GM12878 (cell line): ENCODE data around the gene MYO1D. TPM values are rescaled to one million over a fixed set of nuclear protein-coding genes. Genes with fewer than 3 reads are reported as not detected.

Experiments
- ATAC-seq: fragments of 200-7000 bp; cut with Tn5 transposase; 3 replicates; pipeline ENCODE4 v1.9.1; 2020; ENCODE audit warnings: mild to moderate bottlenecking, moderate library complexity
- BruUV-seq: library from RNA; stranded (reverse); fragments of 400-500 nt; replicated peaks from 2 replicates; lab custom pipeline; 2021; lab: Mats Ljungman, UMichigan
- CTCF ChIA-PET: fragments of 300-600 bp; sonication (Branson Sonifier 250); formaldehyde crosslinking; extraction: SDS; loops from one replicate; lab custom pipeline; 2021; ENCODE audit warnings: inconsistent platforms; lab: Yijun Ruan, JAX
- POLR2A ChIA-PET: fragments of 350-600 bp; formaldehyde crosslinking; extraction: SDS; loops from one replicate; lab custom pipeline; 2021; ENCODE audit warnings: inconsistent platforms; lab: Charles Lee
- RAD21 ChIA-PET: fragments of 300-600 bp; sonication (Branson Sonifier 250); formaldehyde crosslinking; loops from one replicate; lab custom pipeline; 2023; ENCODE audit warnings: antibody characterized with exemption; ENCODE audit not compliant: unreplicated experiment; lab: Charles Lee
- SMC1A ChIA-PET: fragments of 300-600 bp; sonication (Branson Sonifier 250); formaldehyde crosslinking; loops from one replicate; lab custom pipeline; 2023; ENCODE audit not compliant: unreplicated experiment, uncharacterized antibody; lab: Charles Lee
- DNase-seq: peaks from one replicate; pipeline ENCODE4 v3.0.0-alpha.2; 2011; ENCODE audit warnings: low read depth, low spot score
- FAIRE-seq: peaks from 3 replicates; lab custom pipeline; 2011; peaks lifted over from hg19 to GRCh38; lab: Jason Lieb, UNC
- H2AFZ ChIP-seq: 2 replicates; pipeline ENCODE4 v1.6.0; 2011; ENCODE audit warnings: low read depth, low read length, control low read depth; ENCODE audit not compliant: control insufficient read depth
- H3K27ac ChIP-seq: 2 replicates; pipeline ENCODE4 v1.5.1; 2011; ENCODE audit warnings: control low read depth; ENCODE audit not compliant: control insufficient read depth, insufficient read depth
- H3K27me3 ChIP-seq, 2 experiments: replicated peaks in 1 of 2; 2 replicates each; pipeline versions ENCODE4 v1.6.0 to v1.6.1; 2011; ENCODE audit warnings: low read length in 1 of 2; ENCODE audit not compliant: control insufficient read depth in 2 of 2, insufficient read depth in 2 of 2
- H3K36me3 ChIP-seq, 2 experiments: 2 replicates each; pipeline ENCODE4 v1.5.1; 2011; ENCODE audit warnings: low read length in 1 of 2; ENCODE audit not compliant: control insufficient read depth in 2 of 2, insufficient read depth in 2 of 2
- H3K4me1 ChIP-seq: 2 replicates; pipeline ENCODE4 v1.6.1; 2011; ENCODE audit warnings: mild to moderate bottlenecking, low read length, moderate library complexity, mixed read lengths; ENCODE audit not compliant: control insufficient read depth, insufficient read depth
- H3K4me2 ChIP-seq: 2 replicates; pipeline ENCODE4 v1.6.0; 2011; ENCODE audit warnings: control low read depth; ENCODE audit not compliant: control insufficient read depth, insufficient read depth
- H3K4me3 ChIP-seq: fragments of 200-600 bp; sonication (generic); 2 replicates; pipeline ENCODE4 v1.5.1; 2016
- H3K79me2 ChIP-seq: 2 replicates; pipeline ENCODE4 v1.6.0; 2011; ENCODE audit warnings: low read length; ENCODE audit not compliant: control insufficient read depth, insufficient read depth
- H3K9ac ChIP-seq: 2 replicates; pipeline ENCODE4 v1.8.0; 2011; ENCODE audit warnings: low read length, control low read depth, mixed read lengths; ENCODE audit not compliant: control insufficient read depth, insufficient read depth
- H3K9me3 ChIP-seq: replicated peaks from 3 replicates; pipeline ENCODE4 v1.5.1; 2011; ENCODE audit warnings: mild to moderate bottlenecking, low read length; ENCODE audit not compliant: control insufficient read depth, insufficient read depth
- H4K20me1 ChIP-seq: 2 replicates; pipeline ENCODE4 v1.6.0; 2011; ENCODE audit not compliant: control insufficient read depth, insufficient read depth
- BCL11A ChIP-seq: IDR thresholded peaks from 2 replicates; pipeline ENCODE4 v1.6.1; 2011; ENCODE audit warnings: low read depth, low read length
- BMI1 ChIP-seq: fragments of 450-650 bp; IDR thresholded peaks from 2 replicates; pipeline ENCODE4 v1.6.1; 2016; ENCODE audit warnings: mild to moderate bottlenecking, moderate library complexity, borderline replicate concordance
- CBX3 ChIP-seq: fragments of 200-600 bp; sonication (generic); IDR thresholded peaks from 2 replicates; pipeline ENCODE4 v1.6.1; 2016; ENCODE audit warnings: low read depth, borderline replicate concordance
- CBX5 ChIP-seq: sonication (generic); IDR thresholded peaks from 2 replicates; pipeline ENCODE4 v1.6.1; 2016; ENCODE audit warnings: low read depth, moderate library complexity, mild to moderate bottlenecking, inconsistent platforms
- EP300 ChIP-seq, 2 experiments: fragments of 150-350 bp in 1 of 2; IDR thresholded peaks; 2 replicates each; pipeline ENCODE4 v1.6.1; 2011 to 2012; ENCODE audit warnings: low read depth in 2 of 2, low read length in 2 of 2, borderline replicate concordance in 1 of 2, improper control_type of control experiment in 1 of 2, inconsistent platforms in 1 of 2; ENCODE audit not compliant: control insufficient read depth in 1 of 2
- FOS ChIP-seq: IDR thresholded peaks from 3 replicates; pipeline ENCODE4 v1.6.1; 2011; ENCODE audit warnings: borderline replicate concordance; ENCODE audit not compliant: insufficient read length; ENCODE audit errors: extremely low read depth
- FOXM1 ChIP-seq: IDR thresholded peaks from 2 replicates; pipeline ENCODE4 v1.6.1; 2012; ENCODE audit warnings: low read depth, mild to moderate bottlenecking, inconsistent platforms, low read length, moderate library complexity
- IKZF1 ChIP-seq: fragments of 450-650 bp; conservative IDR thresholded peaks from 2 replicates; pipeline ENCODE4 v1.6.1; 2017; ENCODE audit warnings: antibody characterized with exemption, mild to moderate bottlenecking
- JUNB ChIP-seq: IDR thresholded peaks from 2 replicates; pipeline ENCODE4 v1.6.1; 2016; ENCODE audit warnings: antibody characterized with exemption, mild to moderate bottlenecking
- LARP7 ChIP-seq: fragments of 450-650 bp; IDR thresholded peaks from 2 replicates; pipeline ENCODE4 v1.6.1; 2017; ENCODE audit warnings: mild to moderate bottlenecking
- POLR2AphosphoS5 ChIP-seq: IDR thresholded peaks from 2 replicates; pipeline ENCODE4 v1.6.1; 2011; ENCODE audit warnings: mild to moderate bottlenecking, low read length, inconsistent platforms
- RCOR1 ChIP-seq: conservative IDR thresholded peaks from 2 replicates; pipeline ENCODE4 v1.6.1; 2012; ENCODE audit warnings: low read depth, low read length, improper control_type of control experiment
- SKIL ChIP-seq: fragments of 450-650 bp; IDR thresholded peaks from 2 replicates; pipeline ENCODE4 v1.6.1; 2017; ENCODE audit warnings: mild to moderate bottlenecking, low read depth, inconsistent platforms; ENCODE audit not compliant: poor library complexity, severe bottlenecking
- SMAD5 ChIP-seq: IDR thresholded peaks from 2 replicates; pipeline ENCODE4 v1.6.1; 2016; ENCODE audit warnings: antibody characterized with exemption, low read depth
- USF2 ChIP-seq: IDR thresholded peaks from 2 replicates; pipeline ENCODE4 v1.6.1; 2011; ENCODE audit warnings: low read depth, low read length, improper control_type of control experiment, borderline replicate concordance
- YBX1 ChIP-seq: fragments of 450-650 bp; IDR thresholded peaks from 2 replicates; pipeline ENCODE4 v1.6.1; 2016; ENCODE audit warnings: antibody characterized with exemption
- ZNF622 ChIP-seq: fragments of 450-650 bp; IDR thresholded peaks from 2 replicates; pipeline ENCODE4 v1.6.1; 2017; ENCODE audit warnings: mild to moderate bottlenecking, inconsistent platforms
- ZSCAN29 ChIP-seq: fragments of 450-650 bp; IDR thresholded peaks from 2 replicates; pipeline ENCODE4 v1.6.1; 2017; ENCODE audit warnings: mild to moderate bottlenecking, moderate library complexity
- WGBS: methylation state at CpG from one replicate; pipeline ENCODE4 v1.1.6; 2016; ENCODE audit warnings: low lambda C conversion rate; ENCODE audit not compliant: insufficient replicate concordance, insufficient coverage; ENCODE audit errors: missing lambda C conversion rate; 5-methylcytosine and 5-hydroxymethylcytosine counted together
- in situ Hi-C: fragments of 300-500 bp; cut with MboI; formaldehyde crosslinking; loops from 9 replicates; pipeline ENCODE4 v1.14.3; 2018; ENCODE audit warnings: mixed read lengths
- intact Hi-C: fragments of 100-400 bp; cut with micrococcal nuclease; formaldehyde crosslinking; loops from one replicate; pipeline ENCODE4 v1.14.2; 2022; ENCODE audit not compliant: unreplicated experiment
- polyA plus RNA-seq, 11 experiments: library from polyadenylated mRNA; depleted of rRNA in 4 of 11; unstranded in 6 of 11; stranded (reverse) in 5 of 11; fragments of >200 nt; fragmentation: Nextera tagmentation in 4 of 11; fragmentation: Illumina TruSeq in 1 of 11; extraction: Ambion mirVana in 4 of 11; extraction: Trizol in 1 of 11; gene quantifications; 1 replicate in 1 of 11; 2 replicates in 10 of 11; pipeline versions ENCODE4 v1.2.1 to v1.2.3, GENCODE V29; 2011 to 2016; ENCODE audit warnings: inconsistent platforms in 2 of 11, missing spikeins in 2 of 11, low read depth in 1 of 11
- total RNA-seq, 4 experiments: library from RNA; depleted of rRNA in 3 of 4; stranded (reverse); fragments of >200 nt in 3 of 4; fragmentation: Illumina TruSeq in 1 of 4; extraction: Trizol in 1 of 4; gene quantifications; 2 replicates each; pipeline versions ENCODE4 v1.2.1 to v1.2.3, GENCODE V29; 2013 to 2021

Gene MYO1D
- total and polyA plus RNA-seq, 10 of the 15 experiments (the other 5 are each of a cell fraction or from before 2014, with no cell fraction given) = 1.8 to 37.7 (median 25.4) TPM

- TF ChIP-seq JUNB (no peak), FOXM1 (no peak), SKIL (no peak), ZSCAN29 (no peak), BCL11A (no peak), LARP7 (no peak), EP300 (IDR thresholded peaks at IDR 0.05; ENCODE audit: borderline replicate concordance in 1 of 2, control insufficient read depth in 1 of 2, low read depth in 2 of 2, low read length in 2 of 2) (no peak), YBX1 (no peak), POLR2AphosphoS5 (no peak), USF2 (no peak), IKZF1 (no peak), FOS (no peak), RCOR1 (no peak), BMI1 (no peak), CBX5 (no peak), CBX3 (no peak), SMAD5 (no peak), ZNF622 (no peak)
- TF ChIP-seq, all 136 proteins: peak for 0
- ATAC-seq (no peak), DNase-seq (no peak), FAIRE-seq (no peak)
- in situ Hi-C loops (no loop called here), intact Hi-C loops (loop anchor here (5.0 kb wide), 1 partner anchor 36 kb away; no protein-coding TSS in a partner anchor)
- no peak overlapping the region for H2AFZ ChIP-seq
- no peaks in the 10 kb centered on the region for H3K9me3 ChIP-seq
- ChIA-PET POLR2A (interaction anchor here (0.6 to 2.4 kb wide), 6 partner anchors 10 to 419 kb away, joined by 4 to 20 read pairs (median 6); partner anchors contain the start of genes MYO1D and PSMD11), RAD21 (interaction anchor here (1.1 to 7.0 kb wide), 4 partner anchors 8 to 34 kb away, joined by 3 to 46 read pairs (median 10); partner anchors contain the start of gene MYO1D), SMC1A (interaction anchor here (1.1 to 12.8 kb wide), 5 partner anchors 12 to 63 kb away, joined by 3 to 127 read pairs (median 5); partner anchors contain the start of gene MYO1D), CTCF (interaction anchor here (2.7 to 10.7 kb wide), 2 partner anchors 12 to 28 kb away, joined by 7 to 112 read pairs; partner anchors contain the start of gene MYO1D)
- no peak overlapping the region for H3K27ac ChIP-seq
- no peaks in the 10 kb centered on the region; the same call in none of the 2 replicates for H3K79me2 ChIP-seq
- peaks cover 6% of the 10 kb centered on the region; the same call in 1 of the 2 replicates for H3K4me1 ChIP-seq
- H3K4me3 ChIP-seq = no peak overlapping the region
- H4K20me1 ChIP-seq = no peaks in the 10 kb centered on the region
- no peak overlapping the region for H3K9ac ChIP-seq
- H3K36me3 ChIP-seq = no peaks in the 10 kb centered on the region
- H3K4me2 ChIP-seq = no peak overlapping the region
- 93% methylated on average over 1 of the region's 1 CpG for WGBS
- no TSS peak for BruUV-seq
- no peaks in the 10 kb centered on the region for H3K27me3 ChIP-seq
Measured at GRCh38 chr17:32863559-32863958, 13.4 kb downstream of the MYO1D start.
